ENCODE data around the gene BRD3. TPM values are rescaled to one million over a fixed set of nuclear protein-coding genes. Genes with fewer than 3 reads are reported as not detected.
"Not testable (repeated sequence)": the region's sequence is repeated elsewhere in the genome, so short reads cannot be mapped to it uniquely, and the experiment has no call there.

The BRD3 gene
- total RNA-seq (2014; rRNA removed; shearing (Covaris generic)) = 39.5 and 43.3 TPM in 2 replicates

DNA sequence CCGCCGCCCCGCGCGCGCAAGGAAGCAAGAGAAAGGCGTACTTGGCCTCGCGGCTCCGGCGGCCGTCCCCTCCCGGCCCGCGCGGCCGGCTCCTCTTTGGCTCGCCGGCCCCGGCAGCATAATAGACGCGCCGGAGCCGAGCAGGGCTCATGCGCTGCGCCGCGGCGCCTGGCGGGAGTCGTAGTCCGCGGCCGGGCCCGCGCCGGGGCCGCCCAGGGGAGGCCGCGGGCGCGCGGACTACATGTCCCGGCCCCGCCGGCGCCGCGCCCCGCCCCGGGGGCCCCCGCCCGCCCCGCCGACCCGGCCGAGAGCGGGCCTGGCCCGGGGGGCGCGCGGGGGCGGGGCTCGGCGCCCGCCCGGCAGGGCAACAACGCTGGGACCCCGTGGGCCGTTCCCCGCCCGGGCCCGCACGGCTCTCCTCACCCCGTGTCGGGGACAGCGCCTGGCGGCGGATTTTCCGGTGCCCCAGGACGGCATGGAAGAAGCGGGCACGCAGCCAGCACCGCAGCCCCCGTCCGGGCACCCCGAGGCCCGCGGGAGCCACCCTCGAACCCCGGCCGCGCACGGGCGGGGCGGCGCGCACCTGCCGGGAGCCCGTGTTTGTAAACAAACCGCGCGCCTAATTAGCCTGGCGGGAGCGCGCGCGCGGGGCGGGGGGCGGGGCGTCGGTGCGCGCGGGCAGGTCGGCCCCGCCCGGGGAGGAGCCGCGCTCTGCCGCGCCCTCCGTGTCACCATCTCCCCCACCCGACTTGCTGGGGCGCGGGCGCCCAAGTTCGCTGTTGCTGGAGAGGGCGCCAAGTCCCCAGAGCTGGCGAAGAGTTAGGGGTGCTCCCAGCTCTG is at the start of gene BRD3:
TSS of gene BRD3 (minus strand) at position 123 of the 840 bp plus-strand sequence. CDS start 14,549 bp downstream, outside the sequence.
- Histone ChIP-seq H3K27ac (peak within 1 kb of the TSS; percentile 74), H3K27me3 (0 out of 2 replicates have a peak, but pooled peaks cover 6% of the 10 kb centered on the region), H3K36me3 (no peaks in the 10 kb centered on the region), H3K4me3 (peak within 1 kb of the TSS; percentile 95), H3K4me1 (peaks cover 14% of the 10 kb centered on the region), H3K9me3 (replicated peaks) (no peaks in the 10 kb centered on the region)
- peak; percentile 85 to 93 for DNase-seq

DNA sequence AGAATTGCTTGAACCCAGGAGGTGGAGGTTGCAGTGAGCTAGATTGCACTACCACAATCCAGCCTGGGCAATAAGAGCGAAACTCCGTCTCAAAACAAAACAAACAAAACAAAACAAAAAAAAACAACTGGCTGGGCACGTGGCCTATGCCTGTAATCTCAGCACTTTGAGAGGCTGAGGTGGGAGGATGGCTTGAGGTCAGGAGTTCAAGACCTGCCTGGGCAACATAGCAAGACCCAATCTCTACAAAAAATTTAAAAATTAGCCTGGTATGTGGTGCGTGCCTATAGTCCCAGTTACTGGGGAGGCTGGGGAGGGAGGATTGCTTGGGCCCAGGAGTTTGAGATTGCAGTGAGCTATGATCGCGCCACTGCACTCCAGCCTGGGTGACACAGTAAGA is 44.7 kb upstream of the BRD3 start:
- Histone ChIP-seq H3K4me3 (no peak overlapping the region), H3K9me3 (replicated peaks) (no peaks in the 10 kb centered on the region; the same call in 1 of the 2 replicates), H3K27ac (no peak overlapping the region), H3K27me3 (no peaks in the 10 kb centered on the region), H3K36me3 (no peaks in the 10 kb centered on the region), H3K4me1 (no peaks in the 10 kb centered on the region)
- DNase-seq = no peak

DNA sequence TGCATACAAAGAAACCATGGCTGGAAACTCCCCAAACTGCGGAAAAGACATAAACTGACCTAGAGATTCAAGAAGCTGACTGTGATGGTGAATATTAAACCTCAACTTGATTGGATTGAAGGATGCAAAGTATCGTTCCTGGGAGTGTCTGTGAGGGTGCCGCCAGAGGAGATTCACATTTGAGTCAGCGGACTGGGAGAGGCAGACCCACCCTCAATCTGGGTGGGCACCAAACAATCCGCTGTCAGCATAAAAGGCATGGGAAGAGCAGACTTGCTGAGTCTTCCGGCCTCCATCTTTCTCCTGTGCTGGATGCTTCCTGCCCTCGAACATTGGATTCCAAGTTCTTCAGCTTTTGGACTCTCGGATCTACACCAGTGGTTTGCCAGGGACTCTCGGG is 43.2 kb upstream of the BRD3 start:
- DNase-seq = no peak
- H3K36me3 ChIP-seq = no peaks in the 10 kb centered on the region
- H3K9me3 ChIP-seq (replicated peaks) = peaks cover 3% of the 10 kb centered on the region; the same call in 1 of the 2 replicates
- no peaks in the 10 kb centered on the region for H3K4me1 ChIP-seq
- H3K4me3 ChIP-seq = no peak overlapping the region
- no peak overlapping the region for H3K27ac ChIP-seq
- no peaks in the 10 kb centered on the region for H3K27me3 ChIP-seq

GRCh38 chr9:134103391-134103998 is 35.7 kb upstream of the BRD3 start:
- Histone ChIP-seq H3K27ac (no peak overlapping the region), H3K4me3 (no peak overlapping the region), H3K36me3 (no peaks in the 10 kb centered on the region), H3K4me1 (no peaks in the 10 kb centered on the region), H3K27me3 (0 out of 2 replicates have a peak, but pooled peaks cover 3% of the 10 kb centered on the region), H3K9me3 (replicated peaks) (peaks cover 3% of the 10 kb centered on the region; the same call in 1 of the 2 replicates)
- DNase-seq = no peak

DNA sequence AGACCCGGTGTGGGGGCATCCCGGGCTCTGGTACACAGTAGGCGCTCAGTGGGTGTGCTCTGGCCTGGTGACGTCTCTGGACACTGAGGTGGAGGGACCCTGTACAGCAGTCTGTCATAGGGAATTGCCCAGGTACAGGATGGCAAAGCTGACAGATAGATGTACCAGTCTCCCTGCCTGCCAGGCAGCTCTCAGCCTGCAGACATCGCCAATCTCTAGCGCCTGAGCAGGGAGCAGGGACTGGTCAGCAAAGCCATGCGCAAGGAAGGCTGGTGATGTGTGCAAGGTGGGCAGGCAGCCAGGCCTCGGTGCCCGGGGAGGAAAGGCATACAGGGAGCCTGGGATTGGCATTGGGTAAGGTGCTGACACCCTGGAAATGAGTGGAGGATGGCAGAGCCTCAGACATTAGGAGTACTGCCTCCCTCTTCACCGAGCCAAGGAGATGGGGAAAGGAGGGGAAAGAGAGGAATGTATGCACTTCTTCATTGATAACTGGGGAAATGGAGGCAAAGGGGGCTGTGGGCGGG is 33.9 kb upstream of the BRD3 start:
- H3K27me3 ChIP-seq = 0 out of 2 replicates have a peak, but pooled peaks cover 3% of the 10 kb centered on the region
- 0 out of 2 replicates have a peak, but pooled peaks cover 3% of the 10 kb centered on the region for H3K9me3 ChIP-seq (replicated peaks)
- no peaks in the 10 kb centered on the region for H3K36me3 ChIP-seq
- H3K4me3 ChIP-seq = no peak overlapping the region
- DNase-seq = no peak
- H3K27ac ChIP-seq = no peak overlapping the region
- no peaks in the 10 kb centered on the region for H3K4me1 ChIP-seq

DNA sequence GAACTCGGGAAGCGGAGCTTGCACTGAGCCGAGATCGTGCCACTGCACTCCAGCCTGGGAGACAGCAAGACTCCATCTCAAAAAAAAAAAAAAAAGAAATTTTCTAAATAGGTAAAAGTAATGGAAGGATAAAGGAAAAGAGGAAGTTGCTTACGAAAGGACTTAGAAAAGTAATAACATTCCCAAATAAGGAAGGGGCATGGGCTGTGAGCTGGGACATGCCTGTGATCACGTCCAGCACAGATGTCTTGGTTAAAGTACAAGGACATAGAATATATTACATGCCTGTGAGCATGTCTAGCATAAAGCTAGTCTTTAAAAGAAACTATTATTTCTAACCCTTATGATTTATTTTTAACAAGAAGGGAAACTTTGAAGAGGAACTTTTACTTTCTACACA is 33.3 kb upstream of the BRD3 start:
- DNase-seq; H3K4me1 ChIP-seq; H3K4me3 ChIP-seq; H3K36me3 ChIP-seq; H3K27ac ChIP-seq; H3K27me3 ChIP-seq; H3K9me3 ChIP-seq (replicated peaks): not testable (repeated sequence)

DNA sequence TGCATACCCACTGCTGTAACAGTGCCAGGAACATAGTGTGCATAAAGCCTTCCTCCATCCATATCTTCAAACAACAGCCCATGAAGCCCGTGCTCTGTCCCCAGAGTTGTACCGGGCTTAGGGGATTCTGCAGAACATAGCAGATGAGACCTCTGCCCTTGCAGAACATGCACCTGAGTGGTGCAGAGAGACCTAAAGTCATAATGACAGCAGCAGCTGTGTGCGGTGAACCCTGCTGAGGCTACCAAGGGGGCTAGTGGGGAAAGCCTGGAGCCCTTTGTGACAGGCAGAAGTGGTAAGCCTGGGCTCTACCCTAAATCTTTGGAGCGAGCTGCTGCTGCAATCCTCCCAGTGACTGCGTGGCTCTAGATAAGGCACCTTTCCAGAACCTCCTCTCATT is 32.2 kb upstream of the BRD3 start:
- peak in 1 of 2 experiments; percentile 44 for DNase-seq
- Histone ChIP-seq H3K4me1 (no peaks in the 10 kb centered on the region), H3K36me3 (no peaks in the 10 kb centered on the region), H3K9me3 (replicated peaks) (no peaks in the 10 kb centered on the region), H3K27ac (no peak overlapping the region), H3K27me3 (0 out of 2 replicates have a peak, but pooled peaks cover 3% of the 10 kb centered on the region), H3K4me3 (no peak overlapping the region)

- Histone ChIP-seq H3K4me3 (no peak overlapping the region), H3K9me3 (replicated peaks) (no peaks in the 10 kb centered on the region), H3K36me3 (no peaks in the 10 kb centered on the region), H3K27ac (no peak overlapping the region), H3K4me1 (no peaks in the 10 kb centered on the region), H3K27me3 (0 out of 2 replicates have a peak, but pooled peaks cover 3% of the 10 kb centered on the region)
- peak; percentile 63 to 87 for DNase-seq
These were observed 31.4 kb upstream of the BRD3 start for GRCh38 chr9:134099123-134099761.

GRCh38 chr9:134089972-134090371 is 22.1 kb upstream of the BRD3 start:
- no peaks in the 10 kb centered on the region for H3K4me1 ChIP-seq
- peaks cover 12% of the 10 kb centered on the region for H3K9me3 ChIP-seq (replicated peaks)
- no peak overlapping the region for H3K4me3 ChIP-seq
- DNase-seq = no peak
- H3K27me3 ChIP-seq = peaks cover 5% of the 10 kb centered on the region
- no peaks in the 10 kb centered on the region for H3K36me3 ChIP-seq
- no peak overlapping the region for H3K27ac ChIP-seq

DNA sequence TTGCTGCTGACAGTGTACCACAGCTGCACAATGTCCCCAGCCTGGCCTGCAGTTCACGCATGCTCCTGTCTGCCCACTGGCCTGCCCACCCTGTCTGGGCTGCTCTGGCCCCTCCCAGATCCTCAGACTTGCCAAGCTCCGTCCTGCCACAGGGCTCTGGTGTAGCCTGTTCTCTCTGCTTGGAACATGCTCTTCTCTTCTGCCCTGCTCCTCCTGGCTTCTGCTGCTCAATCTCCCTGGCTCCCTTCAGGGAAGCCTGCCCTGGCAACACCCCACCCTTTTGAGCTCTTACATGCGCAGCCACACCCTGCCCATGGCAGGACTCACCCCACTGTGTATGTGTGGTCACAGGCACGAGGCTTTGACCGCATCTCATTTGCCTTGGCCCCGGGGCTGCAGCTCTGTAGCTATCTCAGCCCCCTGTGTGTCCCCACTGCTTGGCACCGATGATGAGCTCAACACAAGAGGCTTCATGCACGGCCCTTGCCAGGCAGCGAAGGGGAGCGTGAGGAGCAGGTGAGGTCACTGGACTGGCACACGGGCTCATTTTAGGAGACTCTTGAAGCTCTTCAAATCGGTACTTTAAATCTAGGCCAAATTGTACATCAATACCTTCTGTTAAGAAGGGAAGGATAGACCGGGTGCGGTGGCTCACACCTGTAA is 20.4 kb upstream of the BRD3 start:
- H3K27me3 ChIP-seq = no peaks in the 10 kb centered on the region; the same call in 1 of the 2 replicates
- no peaks in the 10 kb centered on the region for H3K36me3 ChIP-seq
- no peak overlapping the region for H3K4me3 ChIP-seq
- peaks cover 12% of the 10 kb centered on the region for H3K9me3 ChIP-seq (replicated peaks)
- H3K4me1 ChIP-seq = no peaks in the 10 kb centered on the region
- no peak for DNase-seq
- H3K27ac ChIP-seq = no peak overlapping the region

- H3K36me3 ChIP-seq = no peaks in the 10 kb centered on the region
- no peaks in the 10 kb centered on the region; the same call in 1 of the 2 replicates for H3K27me3 ChIP-seq
- H3K4me3 ChIP-seq = no peak overlapping the region
- H3K4me1 ChIP-seq = no peaks in the 10 kb centered on the region
- H3K9me3 ChIP-seq (replicated peaks) = peaks cover 8% of the 10 kb centered on the region
- DNase-seq = no peak
- H3K27ac ChIP-seq = no peak overlapping the region
These were observed 17.8 kb upstream of the BRD3 start for GRCh38 chr9:134085674-134086073.

DNA sequence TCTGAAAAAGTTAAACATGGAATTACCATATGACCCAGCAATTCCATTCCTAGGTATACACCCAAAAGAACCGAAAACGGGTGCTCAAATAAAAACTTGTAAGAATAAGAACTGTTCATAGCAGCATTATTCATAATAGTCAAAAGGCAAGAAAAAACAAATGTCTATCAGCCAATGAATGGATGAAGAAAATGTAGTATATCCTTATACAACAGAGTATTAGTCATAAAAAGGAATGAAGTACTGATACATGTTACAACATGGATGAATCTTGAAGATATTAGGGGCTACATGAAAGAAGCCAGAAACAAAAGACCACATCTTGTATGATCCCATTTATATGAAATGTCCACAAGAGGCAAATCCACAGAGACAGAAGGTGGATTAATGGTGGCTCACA is 15.6 kb upstream of the BRD3 start:
- Histone ChIP-seq H3K4me1 (no peaks in the 10 kb centered on the region), H3K9me3 (replicated peaks) (peaks cover 17% of the 10 kb centered on the region), H3K36me3 (no peaks in the 10 kb centered on the region; the same call in 1 of the 2 replicates), H3K27me3 (no peaks in the 10 kb centered on the region; the same call in 1 of the 2 replicates), H3K27ac (no peak overlapping the region), H3K4me3 (no peak overlapping the region)
- DNase-seq = no peak

DNA sequence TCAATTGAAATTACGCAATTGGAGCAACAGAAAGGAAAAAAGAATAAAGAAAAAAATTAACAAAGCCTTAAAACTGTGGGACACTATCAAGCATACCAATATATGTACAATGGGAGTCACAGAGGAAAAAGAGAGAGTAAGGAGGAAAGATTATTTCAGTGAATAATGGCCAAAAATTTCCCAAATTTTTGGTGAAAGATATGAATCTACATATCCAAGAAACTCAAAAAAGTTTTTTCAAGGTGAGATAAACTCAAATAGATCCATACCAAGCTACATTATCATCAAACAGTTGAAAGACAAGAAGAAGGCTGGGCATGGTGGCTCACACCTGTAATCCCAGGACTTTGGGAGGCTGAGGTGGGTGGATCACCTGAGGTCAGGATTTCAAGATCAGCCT is 8.8 kb upstream of the BRD3 start:
- no peak for DNase-seq
- Histone ChIP-seq H3K4me1 (no peaks in the 10 kb centered on the region), H3K27ac (no peak overlapping the region), H3K36me3 (no peaks in the 10 kb centered on the region; the same call in 1 of the 2 replicates), H3K9me3 (replicated peaks) (peaks cover 27% of the 10 kb centered on the region), H3K4me3 (no peak overlapping the region), H3K27me3 (no peaks in the 10 kb centered on the region)

- not testable (repeated sequence) for H3K36me3 ChIP-seq, H3K27me3 ChIP-seq, H3K27ac ChIP-seq, H3K4me1 ChIP-seq, DNase-seq, H3K4me3 ChIP-seq
- H3K9me3 ChIP-seq (replicated peaks) = peaks cover 23% of the 10 kb centered on the region
These were observed 7.9 kb upstream of the BRD3 start for GRCh38 chr9:134075689-134076088.
